GM21423 (cell line): ENCODE results near the gene KIF21A.

Source experiments
- ATAC-seq: cut with Tn5 transposase; IDR thresholded peaks from one replicate; pipeline ENCODE4 v1.9.1; 2021; ENCODE audit warnings: mild to moderate bottlenecking, moderate library complexity; ENCODE audit not compliant: unreplicated experiment

KIF21A gene

GRCh38 chr12:39440101-39440500, 2.8 kb downstream of the KIF21A start:
- ATAC-seq = no peak

GRCh38 chr12:39435531-39435930, 7.4 kb downstream of the KIF21A start:
- no peak for ATAC-seq

GRCh38 chr12:39431797-39432196, 11.1 kb downstream of the KIF21A start:
- ATAC-seq = no peak

GRCh38 chr12:39431002-39431796, 11.7 kb downstream of the KIF21A start:
- ATAC-seq = no peak

- no peak for ATAC-seq
Observed at GRCh38 chr12:39429809-39430208, 13.1 kb downstream of the KIF21A start.

- no peak for ATAC-seq
Observed at GRCh38 chr12:39427360-39427808, 15.5 kb downstream of the KIF21A start.

- ATAC-seq = no peak
Observed at GRCh38 chr12:39426636-39427240, 16.2 kb downstream of the KIF21A start.

GRCh38 chr12:39420043-39420442, 22.9 kb downstream of the KIF21A start:
- ATAC-seq = no peak

- no peak for ATAC-seq
Observed at GRCh38 chr12:39419471-39419870, 23.4 kb downstream of the KIF21A start.

- no peak for ATAC-seq
Observed at GRCh38 chr12:39417916-39418315, 25.0 kb downstream of the KIF21A start.

GRCh38 chr12:39413836-39414771, 28.8 kb downstream of the KIF21A start:
- no peak for ATAC-seq

GRCh38 chr12:39412210-39412609, 30.7 kb downstream of the KIF21A start:
- no peak for ATAC-seq

- ATAC-seq = no peak
Observed at GRCh38 chr12:39406262-39406661, 36.7 kb downstream of the KIF21A start.

GRCh38 chr12:39405580-39405979, 37.3 kb downstream of the KIF21A start:
- ATAC-seq = no peak

GRCh38 chr12:39404000-39404399, 38.9 kb downstream of the KIF21A start:
- ATAC-seq = no peak

GRCh38 chr12:39403376-39403775, 39.5 kb downstream of the KIF21A start:
- ATAC-seq = no peak

GRCh38 chr12:39402922-39403321, 40.0 kb downstream of the KIF21A start:
- ATAC-seq = no peak

- ATAC-seq = no peak
Observed at GRCh38 chr12:39401459-39401858, 41.5 kb downstream of the KIF21A start.

GRCh38 chr12:39395866-39396265, 47.1 kb downstream of the KIF21A start:
- ATAC-seq = no peak

- ATAC-seq = no peak
Observed at GRCh38 chr12:39393890-39394289, 49.0 kb downstream of the KIF21A start.

GRCh38 chr12:39393179-39393578, 49.7 kb downstream of the KIF21A start:
- no peak for ATAC-seq
